Activated T-cell treated with anti-CD3 and anti-CD28 coated beads, Interleukin-2, amount 50 U/mL, for 72 hours (primary cell): Measurements from ENCODE around the gene SNX6. TPM values are rescaled to one million over a fixed set of nuclear protein-coding genes. Genes with fewer than 3 reads are reported as not detected.
"Not testable (repeated sequence)": the region's sequence is repeated elsewhere in the genome, so short reads cannot be mapped to it uniquely, and the experiment has no call there.

Source experiments
- ATAC-seq, 2 donors: fragments of 150-1000 bp; cut with Tn5 transposase; replicated peaks in 1 of 2; 2 replicates each; pipeline ENCODE4 v1.10.0; 2021; ENCODE audit warnings: moderate library complexity in 2 of 2, mild to moderate bottlenecking in 1 of 2
- DNase-seq, 2 donors: peaks; one replicate each; pipeline ENCODE4 v3.0.0; 2021 to 2022; ENCODE audit warnings: mixed read lengths in 1 of 2
- H3K27ac Mint-ChIP-seq: one replicate; pipeline ENCODE4 v1.8.0; 2022; ENCODE audit warnings: mild to moderate bottlenecking, moderate library complexity, mixed read lengths
- H3K27me3 Mint-ChIP-seq: one replicate; pipeline ENCODE4 v1.8.0; 2022; ENCODE audit warnings: low read depth, mixed read lengths
- H3K36me3 Mint-ChIP-seq, 2 donors: one replicate each; pipeline ENCODE4 v1.8.0; 2022; ENCODE audit warnings: mixed read lengths in 2 of 2, mild to moderate bottlenecking in 1 of 2; ENCODE audit not compliant: insufficient read depth in 2 of 2
- H3K4me1 Mint-ChIP-seq: one replicate; pipeline ENCODE4 v1.8.0; 2022; ENCODE audit warnings: low read depth, mixed read lengths
- H3K4me3 Mint-ChIP-seq, 2 donors: one replicate each; pipeline ENCODE4 v1.8.0; 2022; ENCODE audit warnings: mild to moderate bottlenecking in 2 of 2, mixed read lengths in 2 of 2, moderate library complexity in 2 of 2
- H3K9me3 Mint-ChIP-seq, 2 donors: one replicate each; pipeline ENCODE4 v1.8.0; 2022; ENCODE audit warnings: mixed read lengths in 2 of 2
- total RNA-seq, 2 donors: library from RNA; stranded (reverse); gene quantifications; one replicate each; pipeline ENCODE4 v1.2.3, GENCODE V29; 2022

SNX6 gene
- total RNA-seq, 2 donors from 2014 or later, result 90.9 to 93.9 TPM

DNA sequence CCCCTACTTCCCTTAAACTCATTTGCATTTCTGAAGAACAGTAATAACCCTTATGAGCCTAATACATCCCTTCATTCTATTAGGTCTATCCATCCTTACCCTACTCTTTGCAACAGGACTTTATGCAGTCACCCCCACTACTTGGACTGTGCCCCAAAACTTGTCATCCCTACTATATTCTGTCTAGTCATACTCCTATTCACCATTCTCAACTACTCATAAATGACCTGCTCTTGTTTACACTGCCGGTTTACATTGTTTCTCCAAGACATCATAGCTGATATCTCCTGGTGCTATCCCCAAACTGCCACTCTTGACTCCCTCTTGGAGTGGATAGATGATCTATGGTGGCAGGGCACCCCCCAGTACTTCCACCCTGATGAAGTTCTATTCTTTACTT is 22.4 kb upstream of the SNX6 start:
- not testable (repeated sequence) for H3K27me3 Mint-ChIP-seq, DNase-seq, H3K4me1 Mint-ChIP-seq, ATAC-seq, H3K9me3 Mint-ChIP-seq, H3K4me3 Mint-ChIP-seq, H3K36me3 Mint-ChIP-seq, H3K27ac Mint-ChIP-seq

- H3K4me1 Mint-ChIP-seq, result no peaks in the 10 kb centered on the region
- no peak overlapping the region for H3K27ac Mint-ChIP-seq
- H3K4me3 Mint-ChIP-seq, result no peak overlapping the region
- H3K36me3 Mint-ChIP-seq, result no peaks in the 10 kb centered on the region
- no peaks in the 10 kb centered on the region for H3K9me3 Mint-ChIP-seq
- ATAC-seq (no peak), DNase-seq (no peak)
- no peaks in the 10 kb centered on the region for H3K27me3 Mint-ChIP-seq
These were observed 21.0 kb upstream of the SNX6 start for GRCh38 chr14:34650786-34651584.

- DNase-seq, H3K36me3 Mint-ChIP-seq, H3K27me3 Mint-ChIP-seq, H3K4me3 Mint-ChIP-seq, H3K9me3 Mint-ChIP-seq, H3K27ac Mint-ChIP-seq, H3K4me1 Mint-ChIP-seq, ATAC-seq: not testable (repeated sequence)
These were observed 20.1 kb upstream of the SNX6 start for GRCh38 chr14:34650006-34650405.

- Mint-ChIP-seq H3K36me3 (no peaks in the 10 kb centered on the region), H3K4me3 (no peak overlapping the region), H3K27ac (no peak overlapping the region), H3K4me1 (no peaks in the 10 kb centered on the region), H3K9me3 (no peaks in the 10 kb centered on the region), H3K27me3 (no peaks in the 10 kb centered on the region)
- ATAC-seq (no peak), DNase-seq (no peak)
These were observed 19.4 kb upstream of the SNX6 start for GRCh38 chr14:34649344-34649743.

- Mint-ChIP-seq H3K36me3 (no peaks in the 10 kb centered on the region), H3K27me3 (no peaks in the 10 kb centered on the region), H3K4me3 (no peak overlapping the region), H3K4me1 (no peaks in the 10 kb centered on the region), H3K27ac (no peak overlapping the region), H3K9me3 (no peaks in the 10 kb centered on the region)
- DNase-seq, result no peak
- ATAC-seq, result no peak
These were observed 16.8 kb upstream of the SNX6 start for GRCh38 chr14:34646570-34647255.

DNA sequence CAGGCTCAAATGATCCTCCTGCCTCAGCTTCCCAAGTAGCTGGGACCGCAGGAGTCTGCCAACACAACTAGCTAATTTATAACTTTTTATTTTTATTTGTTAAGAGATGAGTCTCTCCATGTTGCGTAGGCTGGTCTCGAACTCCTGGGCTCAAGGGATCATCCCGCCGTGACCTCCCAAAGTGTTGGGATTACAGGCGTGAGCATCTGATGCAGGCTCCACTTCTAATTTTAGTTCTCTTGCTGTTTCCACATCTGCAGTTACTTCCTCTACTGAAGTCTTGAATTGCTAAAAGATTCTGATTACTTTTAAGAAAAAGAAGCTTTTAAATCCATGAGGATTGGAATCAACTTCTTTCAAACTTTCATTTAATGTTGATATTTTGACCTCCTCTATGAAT is 13.4 kb upstream of the SNX6 start:
- no peaks in the 10 kb centered on the region for H3K9me3 Mint-ChIP-seq
- peak overlapping the region; percentile 46 for H3K27ac Mint-ChIP-seq
- no peak overlapping the region for H3K4me3 Mint-ChIP-seq
- no peaks in the 10 kb centered on the region for H3K27me3 Mint-ChIP-seq
- no peaks in the 10 kb centered on the region for H3K36me3 Mint-ChIP-seq
- DNase-seq (no peak), ATAC-seq (no peak)
- H3K4me1 Mint-ChIP-seq, result no peaks in the 10 kb centered on the region

- Mint-ChIP-seq H3K36me3 (no peaks in the 10 kb centered on the region), H3K4me3 (no peak overlapping the region), H3K27me3 (no peaks in the 10 kb centered on the region), H3K4me1 (no peaks in the 10 kb centered on the region), H3K9me3 (no peaks in the 10 kb centered on the region), H3K27ac (no peak overlapping the region)
- DNase-seq, result no peak
- ATAC-seq, result no peak
These were observed 12.6 kb upstream of the SNX6 start for GRCh38 chr14:34642595-34642994.

DNA sequence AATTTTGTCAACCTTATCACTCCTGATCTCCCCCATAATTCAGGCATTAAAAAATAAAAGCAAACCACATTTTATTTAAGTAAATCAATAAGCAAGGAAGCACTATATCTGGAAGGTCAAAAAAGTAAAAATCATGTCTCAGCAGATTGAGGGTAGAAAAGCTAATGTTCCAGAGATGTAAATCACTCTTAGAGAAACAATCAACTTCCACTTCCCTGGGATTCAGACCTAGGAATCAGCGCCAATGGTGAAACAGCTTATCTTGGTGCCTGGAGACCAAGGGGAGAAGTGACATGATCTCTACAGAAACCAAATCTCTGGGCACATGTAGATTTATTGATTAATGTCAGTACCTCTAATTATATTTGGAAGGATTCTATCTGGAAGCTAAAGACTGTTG is 10.9 kb upstream of the SNX6 start:
- Mint-ChIP-seq H3K4me1 (no peaks in the 10 kb centered on the region), H3K9me3 (no peaks in the 10 kb centered on the region), H3K36me3 (no peaks in the 10 kb centered on the region), H3K27me3 (no peaks in the 10 kb centered on the region), H3K4me3 (no peak overlapping the region), H3K27ac (no peak overlapping the region)
- no peak for DNase-seq
- ATAC-seq, result no peak

- ATAC-seq, H3K27ac Mint-ChIP-seq, H3K27me3 Mint-ChIP-seq, H3K4me3 Mint-ChIP-seq, DNase-seq, H3K9me3 Mint-ChIP-seq, H3K36me3 Mint-ChIP-seq: not testable (repeated sequence)
- peaks cover 17% of the 10 kb centered on the region for H3K4me1 Mint-ChIP-seq
These were observed 4.4 kb upstream of the SNX6 start for GRCh38 chr14:34634360-34634771.

DNA sequence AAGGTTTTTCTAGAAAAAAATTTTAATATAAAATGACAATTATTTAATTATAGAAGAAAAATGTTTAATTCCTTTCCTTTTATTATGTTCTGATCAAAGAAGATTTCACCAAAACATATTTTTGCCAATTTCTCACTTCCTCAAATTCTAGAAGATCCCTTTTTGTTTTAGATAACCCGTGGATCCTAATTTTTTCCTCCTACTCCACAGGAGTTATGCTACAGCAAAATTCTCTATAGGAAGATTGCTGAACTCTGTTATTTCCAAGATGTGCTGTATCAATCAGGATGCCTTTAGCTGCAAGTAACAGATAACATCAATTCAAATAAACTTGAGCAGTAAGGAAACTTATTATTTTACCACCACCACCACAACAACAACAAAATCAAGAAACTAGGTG is 3.8 kb upstream of the SNX6 start:
- H3K4me3 Mint-ChIP-seq, result no peak overlapping the region
- DNase-seq (no peak), ATAC-seq (no peak)
- no peaks in the 10 kb centered on the region for H3K27me3 Mint-ChIP-seq
- H3K27ac Mint-ChIP-seq, result no peak overlapping the region
- peaks cover 2 to 3% of the 10 kb centered on the region in 2 donors for H3K9me3 Mint-ChIP-seq
- peaks cover 23% of the 10 kb centered on the region for H3K4me1 Mint-ChIP-seq
- peaks cover 3 to 4% of the 10 kb centered on the region in 2 donors for H3K36me3 Mint-ChIP-seq

DNA sequence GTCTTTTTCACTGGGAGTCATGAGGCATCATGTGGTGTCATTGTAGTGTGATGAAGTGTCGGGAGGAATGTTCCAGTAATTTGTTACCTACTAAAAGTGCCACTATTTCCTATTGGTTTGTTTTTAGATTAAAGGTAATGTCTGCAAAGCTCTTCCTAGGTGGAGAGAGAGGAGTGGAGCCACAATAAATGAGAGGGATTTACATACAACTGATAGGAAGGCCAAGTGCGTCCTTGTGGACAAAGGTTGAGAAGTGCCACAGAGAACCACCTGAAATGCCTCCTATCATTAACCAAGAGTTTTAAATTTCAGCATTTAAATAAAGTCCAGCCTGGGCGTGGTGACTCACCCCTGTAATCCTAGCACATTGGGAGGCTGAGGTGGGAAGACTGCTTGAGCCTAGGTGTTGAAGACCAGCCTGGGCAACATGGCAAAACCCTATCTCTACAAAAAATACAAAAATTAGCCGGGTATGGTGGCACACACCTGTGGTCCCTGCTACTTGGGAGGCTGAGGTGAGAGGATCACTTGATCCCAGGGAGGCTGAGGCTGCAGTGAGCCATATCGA is 2.5 kb upstream of the SNX6 start:
- Mint-ChIP-seq H3K27me3 (no peaks in the 10 kb centered on the region), H3K4me1 (peaks cover 28% of the 10 kb centered on the region), H3K36me3 (peaks cover 3 to 5% of the 10 kb centered on the region in 2 donors), H3K4me3 (no peak overlapping the region), H3K27ac (no peak overlapping the region), H3K9me3 (peaks cover 2 to 3% of the 10 kb centered on the region in 2 donors)
- DNase-seq (no peak), ATAC-seq (no peak)

GRCh38 chr14:34629344-34629656 is 648 bp downstream of the SNX6 start:
- Mint-ChIP-seq H3K27ac (peak overlapping the region; percentile 95), H3K36me3 (peaks cover 5 to 7% of the 10 kb centered on the region in 2 donors), H3K27me3 (no peaks in the 10 kb centered on the region), H3K9me3 (peaks cover 2 to 3% of the 10 kb centered on the region in 2 donors), H3K4me1 (peaks cover 31% of the 10 kb centered on the region), H3K4me3 (peak overlapping the region; percentile 94 to 95)
- DNase-seq (no peak), ATAC-seq (no peak)

GRCh38 chr14:34628681-34629135 is 1.2 kb downstream of the SNX6 start:
- ATAC-seq (no peak), DNase-seq (peak; percentile 22 to 28)
- Mint-ChIP-seq H3K9me3 (peaks cover 2 to 3% of the 10 kb centered on the region in 2 donors), H3K4me3 (peak overlapping the region; percentile 94 to 95), H3K27me3 (no peaks in the 10 kb centered on the region), H3K27ac (peak overlapping the region; percentile 95), H3K4me1 (peaks cover 26% of the 10 kb centered on the region), H3K36me3 (peaks cover 5 to 7% of the 10 kb centered on the region in 2 donors)
